ENCODE data around the gene LCE2B.
A peak's percentile ranks its signal among the peaks of the same experiment; 100 is the strongest.
"Not testable (repeated sequence)": the region's sequence is repeated elsewhere in the genome, so short reads cannot be mapped to it uniquely, and the experiment has no call there.

Gene LCE2B

GRCh38 chr1:152685823-152686222 is at the start of gene LCE2B:
Gene LCE2B (plus strand): TSS chr1:152686123. CDS start chr1:152686844, 721 bp downstream.
- not testable (repeated sequence) for DNase-seq

GRCh38 chr1:152640351-152640750 is 45.6 kb upstream of the LCE2B start:
- DNase-seq: no peak

GRCh38 chr1:152643945-152644344 is 42.0 kb upstream of the LCE2B start:
- DNase-seq: no peak

- no peak for DNase-seq
Measured at GRCh38 chr1:152645146-152645545, 40.8 kb upstream of the LCE2B start.

- no peak for DNase-seq
Measured at GRCh38 chr1:152646656-152647055, 39.3 kb upstream of the LCE2B start.

- DNase-seq: peak; percentile 75
Measured at GRCh38 chr1:152654110-152654509, 31.8 kb upstream of the LCE2B start.

GRCh38 chr1:152656459-152656858 is 29.5 kb upstream of the LCE2B start:
- DNase-seq: no peak

- no peak for DNase-seq
Measured at GRCh38 chr1:152657677-152658076, 28.2 kb upstream of the LCE2B start.

- no peak for DNase-seq
Measured at GRCh38 chr1:152658649-152659048, 27.3 kb upstream of the LCE2B start.

GRCh38 chr1:152663098-152663497 is 22.8 kb upstream of the LCE2B start, which contains the start of gene LCE2D:
Gene LCE2D (plus strand): TSS chr1:152663380. CDS start chr1:152664106, 726 bp downstream.
- DNase-seq: no peak

GRCh38 chr1:152666171-152666570 is 19.8 kb upstream of the LCE2B start:
- not testable (repeated sequence) for DNase-seq

- no peak for DNase-seq
Measured at GRCh38 chr1:152667648-152668047, 18.3 kb upstream of the LCE2B start.

- no peak for DNase-seq
Measured at GRCh38 chr1:152673016-152673415, 12.9 kb upstream of the LCE2B start.

GRCh38 chr1:152674983-152675382 is 10.9 kb upstream of the LCE2B start, which contains the start of gene LCE2C:
Gene LCE2C (plus strand): TSS chr1:152675279. CDS start chr1:152676016, 737 bp downstream.
- DNase-seq: not testable (repeated sequence)

- DNase-seq: no peak
Measured at GRCh38 chr1:152679459-152679858, 6.5 kb upstream of the LCE2B start.

- no peak for DNase-seq
Measured at GRCh38 chr1:152681616-152682015, 4.3 kb upstream of the LCE2B start.

- no peak for DNase-seq
Measured at GRCh38 chr1:152683846-152684245, 2.1 kb upstream of the LCE2B start.

GRCh38 chr1:152697701-152698600 is 12.0 kb downstream of the LCE2B start, which contains the start of gene LCE2A:
Gene LCE2A (plus strand): TSS chr1:152698345. CDS start chr1:152698902, 557 bp downstream.
- no peak for DNase-seq

- no peak for DNase-seq
Measured at GRCh38 chr1:152699746-152700145, 13.8 kb downstream of the LCE2B start.

GRCh38 chr1:152707860-152708259 is 21.9 kb downstream of the LCE2B start, which contains the start of gene LCE4A:
Gene LCE4A (plus strand): TSS chr1:152708160. CDS start chr1:152709076, 916 bp downstream.
- no peak for DNase-seq

GRCh38 chr1:152718238-152718637 is 32.3 kb downstream of the LCE2B start:
- no peak for DNase-seq

GRCh38 chr1:152725261-152725660 is 39.3 kb downstream of the LCE2B start:
- no peak for DNase-seq

GRCh38 chr1:152728986-152729385 is 43.1 kb downstream of the LCE2B start:
- no peak for DNase-seq

- no peak for DNase-seq
Measured at GRCh38 chr1:152735648-152736047, 49.7 kb downstream of the LCE2B start.
